MM.1S (cell line): ENCODE results near the gene CFAP45.

Experiments
- DNase-seq: peaks from one replicate; pipeline ENCODE4 v3.0.0-alpha.2; 2015
- H2AFZ ChIP-seq: fragments of 300-600 bp; sonication (generic); 2 replicates; pipeline ENCODE4 v1.6.0; 2016; ENCODE audit warnings: antibody characterized with exemption, low read length
- H3F3A ChIP-seq: fragments of 300-600 bp; sonication (generic); 2 replicates; pipeline ENCODE4 v1.6.1; 2016; ENCODE audit warnings: mild to moderate bottlenecking, antibody characterized with exemption, low read length, moderate library complexity, mixed read lengths; ENCODE audit not compliant: insufficient read depth
- H3K27ac ChIP-seq: fragments of 300-600 bp; sonication (generic); 2 replicates; pipeline ENCODE4 v1.5.1; 2016; ENCODE audit warnings: mild to moderate bottlenecking, low read length
- H3K27me3 ChIP-seq: fragments of 300-600 bp; sonication (generic); replicated peaks from 2 replicates; pipeline ENCODE4 v1.6.0; 2016; ENCODE audit warnings: low read length; ENCODE audit not compliant: insufficient read depth
- H3K36me3 ChIP-seq: fragments of 300-600 bp; sonication (generic); replicated peaks from 2 replicates; pipeline ENCODE4 v1.6.1; 2016; ENCODE audit warnings: mild to moderate bottlenecking, low read length, mixed read lengths; ENCODE audit not compliant: insufficient read depth
- H3K4me1 ChIP-seq: fragments of 300-600 bp; sonication (generic); 2 replicates; pipeline ENCODE4 v1.6.1; 2016; ENCODE audit warnings: low read length, mixed read lengths
- H3K4me2 ChIP-seq: fragments of 300-600 bp; sonication (generic); 2 replicates; pipeline ENCODE4 v1.6.0; 2016; ENCODE audit warnings: low read depth, low read length
- H3K4me3 ChIP-seq: fragments of 300-600 bp; sonication (generic); 2 replicates; pipeline ENCODE4 v1.5.1; 2016; ENCODE audit warnings: low read length, mixed read lengths
- H3K79me2 ChIP-seq: fragments of 300-600 bp; sonication (generic); 2 replicates; pipeline ENCODE4 v1.6.1; 2016; ENCODE audit warnings: mixed run types, low read length, mixed read lengths
- H3K9ac ChIP-seq: fragments of 300-600 bp; sonication (generic); 2 replicates; pipeline ENCODE4 v1.6.1; 2016; ENCODE audit warnings: low read length, mixed read lengths
- H3K9me2 ChIP-seq: fragments of 300-600 bp; sonication (generic); replicated peaks from 2 replicates; pipeline ENCODE4 v1.6.1; 2016; ENCODE audit warnings: mild to moderate bottlenecking, low read length, mixed read lengths; ENCODE audit not compliant: insufficient read depth
- H3K9me3 ChIP-seq: fragments of 300-600 bp; sonication (generic); replicated peaks from 2 replicates; pipeline ENCODE4 v1.6.1; 2016; ENCODE audit warnings: mild to moderate bottlenecking, low read length, mixed read lengths; ENCODE audit not compliant: insufficient read depth
- H4K20me1 ChIP-seq: fragments of 300-600 bp; sonication (generic); 2 replicates; pipeline ENCODE4 v1.6.1; 2016; ENCODE audit warnings: mild to moderate bottlenecking, low read length, moderate library complexity, mixed read lengths; ENCODE audit not compliant: insufficient read depth
- EZH2 ChIP-seq: fragments of 300-600 bp; sonication (generic); optimal IDR thresholded peaks from 2 replicates; pipeline ENCODE3; 2017; ENCODE audit warnings: low read depth, mild to moderate bottlenecking, antibody characterized with exemption, low read length, mixed read lengths
- EZH2phosphoT487 ChIP-seq: fragments of 300-600 bp; sonication (generic); IDR thresholded peaks from 2 replicates; pipeline ENCODE4 v1.6.1; 2018; ENCODE audit warnings: antibody characterized with exemption, low read length
- TF ChIP-seq, protein P1 (sequence below): fragments of 300-600 bp; sonication (generic); IDR thresholded peaks from 2 replicates; pipeline ENCODE4 v1.5.1; 2016; ENCODE audit warnings: antibody characterized with exemption, low read length, mixed read lengths

Gene CFAP45

DNA sequence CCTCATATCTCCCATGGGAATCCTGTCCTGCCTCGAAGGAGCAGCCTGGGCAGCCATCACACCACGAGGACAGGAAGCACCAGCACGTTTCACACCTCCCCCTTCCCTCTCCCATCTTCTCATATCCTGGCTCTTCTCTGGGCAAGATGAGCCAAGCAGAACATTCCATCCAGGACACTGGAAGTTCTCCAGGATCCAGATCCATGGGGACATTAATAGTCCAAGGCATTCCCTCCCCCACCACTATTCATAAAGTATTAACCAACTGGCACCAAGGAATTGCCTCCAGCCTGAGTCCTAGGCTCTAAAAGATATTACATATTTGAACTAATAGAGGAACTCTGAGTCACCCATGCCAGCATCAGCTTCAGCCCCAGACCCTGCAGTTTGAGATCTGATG, 64.6 kb downstream of the CFAP45 start:
- no peaks in the 10 kb centered on the region for H3K9me2 ChIP-seq
- no peaks in the 10 kb centered on the region for H3K27me3 ChIP-seq
- H4K20me1 ChIP-seq = no peaks in the 10 kb centered on the region
- no peak overlapping the region for H3K4me3 ChIP-seq
- no peaks in the 10 kb centered on the region for H3K9me3 ChIP-seq
- H3K36me3 ChIP-seq = no peaks in the 10 kb centered on the region
- H3K4me2 ChIP-seq = no peak overlapping the region
- no peaks in the 10 kb centered on the region for H3K4me1 ChIP-seq
- H3K27ac ChIP-seq = no peak overlapping the region
- TF ChIP-seq EZH2 (no peak), EZH2phosphoT487 (no peak)
- TF ChIP-seq, protein P1, sequence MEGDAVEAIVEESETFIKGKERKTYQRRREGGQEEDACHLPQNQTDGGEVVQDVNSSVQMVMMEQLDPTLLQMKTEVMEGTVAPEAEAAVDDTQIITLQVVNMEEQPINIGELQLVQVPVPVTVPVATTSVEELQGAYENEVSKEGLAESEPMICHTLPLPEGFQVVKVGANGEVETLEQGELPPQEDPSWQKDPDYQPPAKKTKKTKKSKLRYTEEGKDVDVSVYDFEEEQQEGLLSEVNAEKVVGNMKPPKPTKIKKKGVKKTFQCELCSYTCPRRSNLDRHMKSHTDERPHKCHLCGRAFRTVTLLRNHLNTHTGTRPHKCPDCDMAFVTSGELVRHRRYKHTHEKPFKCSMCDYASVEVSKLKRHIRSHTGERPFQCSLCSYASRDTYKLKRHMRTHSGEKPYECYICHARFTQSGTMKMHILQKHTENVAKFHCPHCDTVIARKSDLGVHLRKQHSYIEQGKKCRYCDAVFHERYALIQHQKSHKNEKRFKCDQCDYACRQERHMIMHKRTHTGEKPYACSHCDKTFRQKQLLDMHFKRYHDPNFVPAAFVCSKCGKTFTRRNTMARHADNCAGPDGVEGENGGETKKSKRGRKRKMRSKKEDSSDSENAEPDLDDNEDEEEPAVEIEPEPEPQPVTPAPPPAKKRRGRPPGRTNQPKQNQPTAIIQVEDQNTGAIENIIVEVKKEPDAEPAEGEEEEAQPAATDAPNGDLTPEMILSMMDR = no peak
- H3K79me2 ChIP-seq = no peaks in the 10 kb centered on the region
- H3F3A ChIP-seq = no peaks in the 10 kb centered on the region
- no peak overlapping the region for H3K9ac ChIP-seq
- H2AFZ ChIP-seq = no peak overlapping the region
- no peak for DNase-seq

DNA sequence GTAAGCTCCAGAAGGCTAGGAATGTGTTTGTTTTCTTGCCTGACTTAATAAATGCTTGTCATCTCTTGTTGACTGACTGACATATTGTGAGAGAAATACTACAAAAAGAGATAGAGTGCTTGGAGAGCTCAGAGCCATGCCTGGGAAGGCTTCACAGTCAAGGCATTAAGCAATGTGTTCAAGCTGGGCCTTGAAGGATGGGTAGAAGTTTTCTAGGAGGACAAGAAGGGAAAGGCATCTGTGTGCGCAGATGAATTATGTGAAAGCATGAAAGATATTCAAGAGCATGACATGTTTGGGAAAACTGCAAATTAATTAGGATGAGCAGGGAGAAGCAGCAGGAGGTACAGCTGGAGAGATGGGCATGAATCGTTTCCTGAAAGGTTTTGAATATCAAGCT, 67.7 kb downstream of the CFAP45 start:
- no peaks in the 10 kb centered on the region for H4K20me1 ChIP-seq
- no peaks in the 10 kb centered on the region for H3F3A ChIP-seq
- H3K79me2 ChIP-seq = no peaks in the 10 kb centered on the region
- TF ChIP-seq EZH2 (no peak), EZH2phosphoT487 (no peak)
- TF ChIP-seq, protein P1 = no peak
- H3K27ac ChIP-seq = no peak overlapping the region
- H3K27me3 ChIP-seq = no peaks in the 10 kb centered on the region
- H3K4me2 ChIP-seq = no peak overlapping the region
- H3K9ac ChIP-seq = no peak overlapping the region
- no peak for DNase-seq
- H3K4me1 ChIP-seq = peaks cover 4% of the 10 kb centered on the region
- no peaks in the 10 kb centered on the region for H3K36me3 ChIP-seq
- no peak overlapping the region for H2AFZ ChIP-seq
- no peaks in the 10 kb centered on the region for H3K9me3 ChIP-seq
- H3K4me3 ChIP-seq = no peak overlapping the region
- H3K9me2 ChIP-seq = no peaks in the 10 kb centered on the region

DNA sequence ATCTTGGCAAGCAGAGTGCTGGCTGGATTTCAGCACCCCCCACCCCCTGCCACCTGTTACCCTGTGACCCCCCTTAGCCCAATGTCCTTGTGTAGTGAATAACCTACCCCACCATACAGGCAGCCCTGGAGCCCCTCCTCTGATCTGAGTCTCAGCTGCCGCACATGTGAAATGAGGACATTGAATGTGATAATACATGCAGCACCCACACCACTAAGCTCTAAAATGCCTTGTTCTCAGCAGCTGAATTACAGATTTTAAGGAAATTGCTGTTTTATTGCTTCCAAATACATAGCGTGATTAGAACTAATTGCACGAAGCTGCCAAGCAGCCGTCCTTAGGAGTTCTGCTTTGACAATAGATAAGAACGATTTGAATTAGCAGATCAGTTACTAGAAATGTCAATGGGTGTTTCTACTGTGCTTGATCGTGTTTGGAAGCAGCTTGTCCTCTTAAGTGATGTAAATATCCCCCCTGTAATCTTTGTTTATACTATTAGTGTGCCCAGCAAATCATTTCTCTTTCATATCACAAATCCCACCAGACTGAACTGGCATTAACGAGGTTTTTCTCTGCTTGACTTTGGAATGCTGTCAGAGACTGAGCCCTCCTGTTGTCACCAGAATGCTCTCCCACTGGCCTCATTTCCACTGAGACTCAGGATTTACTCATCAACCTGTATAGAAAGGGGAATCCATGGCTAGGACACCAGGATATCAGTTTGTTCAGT, 68.4 kb downstream of the CFAP45 start:
- Histone ChIP-seq H3F3A (no peaks in the 10 kb centered on the region), H3K9me3 (no peaks in the 10 kb centered on the region), H3K27me3 (no peaks in the 10 kb centered on the region), H3K9ac (no peak overlapping the region), H3K79me2 (no peaks in the 10 kb centered on the region), H3K9me2 (no peaks in the 10 kb centered on the region), H3K27ac (no peak overlapping the region), H4K20me1 (no peaks in the 10 kb centered on the region), H3K4me2 (no peak overlapping the region), H2AFZ (no peak overlapping the region), H3K36me3 (no peaks in the 10 kb centered on the region), H3K4me3 (no peak overlapping the region), H3K4me1 (peaks cover 7% of the 10 kb centered on the region)
- no peak for DNase-seq
- TF ChIP-seq EZH2phosphoT487 (no peak), EZH2 (no peak)
- TF ChIP-seq, protein P1 = no peak
